ENCODE results near the gene FFAR1. TPM values are rescaled to one million over a fixed set of nuclear protein-coding genes. Genes with fewer than 3 reads are reported as not detected.

FFAR1 gene
- total and polyA plus RNA-seq, 2 donors (not counting 1 experiment from before 2014, with no cell fraction given), result 3.0 to 17.9 TPM

DNA sequence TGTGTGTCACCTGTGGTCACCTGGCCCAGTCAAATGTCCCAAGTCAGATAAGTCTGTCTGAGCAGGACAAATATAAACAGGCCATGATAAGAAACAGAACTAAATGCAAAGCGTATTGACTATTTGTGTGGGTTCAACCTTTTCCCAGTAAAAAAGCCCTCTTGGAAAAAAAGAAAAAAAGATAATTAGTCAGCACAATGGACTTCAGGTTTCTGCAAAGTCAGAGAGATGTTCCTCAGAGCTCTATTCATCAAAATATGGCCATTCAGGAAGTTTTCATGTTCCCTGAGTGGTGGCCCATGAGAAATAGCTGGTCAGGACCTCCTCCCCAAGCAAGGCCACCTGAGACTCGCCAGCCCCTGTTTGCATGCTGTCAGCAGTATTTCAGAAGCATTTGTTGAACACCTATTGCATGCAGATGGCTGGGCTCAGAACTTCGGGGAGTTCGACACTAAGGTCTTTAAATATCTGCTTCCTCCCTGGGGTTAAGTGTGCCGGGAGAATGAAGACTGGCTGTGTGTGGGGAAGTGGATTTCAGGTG is 13.2 kb downstream of the FFAR1 start:
- Histone ChIP-seq H3K9ac (ENCODE audit: low read length) (no peak overlapping the region), H3K36me3 (replicated peaks in 1 of 2; ENCODE audit: control extremely low read depth in 1 of 2, control insufficient read depth in 1 of 2, extremely low read depth in 1 of 2, insufficient read depth in 2 of 2, low read length in 1 of 2) (no peaks in the 10 kb centered on the region), H3K27me3 (replicated peaks in 1 of 4; ENCODE audit: control extremely low read depth in 1 of 4, control insufficient read depth in 3 of 4, insufficient read depth in 4 of 4, low read length in 3 of 4) (peaks cover 0 to 13% (median 0%) of the 10 kb centered on the region in 4 experiments), H3K79me2 (ENCODE audit: control insufficient read depth, insufficient read depth, low read length) (no peaks in the 10 kb centered on the region), H3K27ac (ENCODE audit: low read length in 2 of 2) (no peak overlapping the region), H3K4me2 (replicated peaks; ENCODE audit: low read depth, low read length, poor library complexity, severe bottlenecking) (no peak overlapping the region), H2AFZ (ENCODE audit: insufficient read depth, low read depth, low read length, poor library complexity, severe bottlenecking) (no peak overlapping the region), H3K4me3 (ENCODE audit: control extremely low read depth in 1 of 5, extremely low read depth in 1 of 5, insufficient read depth in 1 of 5, low read depth in 2 of 5, low read length in 4 of 5) (no peak overlapping the region), H3K4me1 (ENCODE audit: control insufficient read depth in 2 of 2, insufficient read depth in 2 of 2, low read length in 2 of 2) (no peaks in the 10 kb centered on the region), H4K20me1 (ENCODE audit: control insufficient read depth, insufficient read depth, low read length, poor library complexity, severe bottlenecking) (no peaks in the 10 kb centered on the region), H3K9me3 (ENCODE audit: control extremely low read depth in 1 of 3, control insufficient read depth in 2 of 3, insufficient read depth in 1 of 3, low read length in 2 of 3) (no peaks in the 10 kb centered on the region)
- intact Hi-C loops (cut with micrococcal nuclease), result no loop called here
- no peaks in the 10 kb centered on the region for H3K9me3 Mint-ChIP-seq (ENCODE audit: insufficient read depth)
- no peak for ATAC-seq (ENCODE audit: low read depth)
- WGBS (ENCODE audit: insufficient coverage), result 37% methylated on average over 4 of the region's 5 CpGs
- H3K4me3 Mint-ChIP-seq, result no peak overlapping the region
- no peak overlapping the region for H3K27ac Mint-ChIP-seq
- TF ChIP-seq, protein P1, sequence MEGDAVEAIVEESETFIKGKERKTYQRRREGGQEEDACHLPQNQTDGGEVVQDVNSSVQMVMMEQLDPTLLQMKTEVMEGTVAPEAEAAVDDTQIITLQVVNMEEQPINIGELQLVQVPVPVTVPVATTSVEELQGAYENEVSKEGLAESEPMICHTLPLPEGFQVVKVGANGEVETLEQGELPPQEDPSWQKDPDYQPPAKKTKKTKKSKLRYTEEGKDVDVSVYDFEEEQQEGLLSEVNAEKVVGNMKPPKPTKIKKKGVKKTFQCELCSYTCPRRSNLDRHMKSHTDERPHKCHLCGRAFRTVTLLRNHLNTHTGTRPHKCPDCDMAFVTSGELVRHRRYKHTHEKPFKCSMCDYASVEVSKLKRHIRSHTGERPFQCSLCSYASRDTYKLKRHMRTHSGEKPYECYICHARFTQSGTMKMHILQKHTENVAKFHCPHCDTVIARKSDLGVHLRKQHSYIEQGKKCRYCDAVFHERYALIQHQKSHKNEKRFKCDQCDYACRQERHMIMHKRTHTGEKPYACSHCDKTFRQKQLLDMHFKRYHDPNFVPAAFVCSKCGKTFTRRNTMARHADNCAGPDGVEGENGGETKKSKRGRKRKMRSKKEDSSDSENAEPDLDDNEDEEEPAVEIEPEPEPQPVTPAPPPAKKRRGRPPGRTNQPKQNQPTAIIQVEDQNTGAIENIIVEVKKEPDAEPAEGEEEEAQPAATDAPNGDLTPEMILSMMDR (IDR thresholded peaks at IDR 0.05), result no peak
- no peak for TF ChIP-seq EZH2 (IDR thresholded peaks at IDR 0.05; ENCODE audit: borderline replicate concordance, insufficient read depth, low read depth, low read length, poor library complexity, severe bottlenecking)
- peaks cover 19% of the 10 kb centered on the region for H3K27me3 Mint-ChIP-seq
- ChIA-PET POLR2A (no interaction called here), CTCF (no interaction called here)
- no peak for DNase-seq
- H3K4me1 Mint-ChIP-seq, result peaks cover 2% of the 10 kb centered on the region

DNA sequence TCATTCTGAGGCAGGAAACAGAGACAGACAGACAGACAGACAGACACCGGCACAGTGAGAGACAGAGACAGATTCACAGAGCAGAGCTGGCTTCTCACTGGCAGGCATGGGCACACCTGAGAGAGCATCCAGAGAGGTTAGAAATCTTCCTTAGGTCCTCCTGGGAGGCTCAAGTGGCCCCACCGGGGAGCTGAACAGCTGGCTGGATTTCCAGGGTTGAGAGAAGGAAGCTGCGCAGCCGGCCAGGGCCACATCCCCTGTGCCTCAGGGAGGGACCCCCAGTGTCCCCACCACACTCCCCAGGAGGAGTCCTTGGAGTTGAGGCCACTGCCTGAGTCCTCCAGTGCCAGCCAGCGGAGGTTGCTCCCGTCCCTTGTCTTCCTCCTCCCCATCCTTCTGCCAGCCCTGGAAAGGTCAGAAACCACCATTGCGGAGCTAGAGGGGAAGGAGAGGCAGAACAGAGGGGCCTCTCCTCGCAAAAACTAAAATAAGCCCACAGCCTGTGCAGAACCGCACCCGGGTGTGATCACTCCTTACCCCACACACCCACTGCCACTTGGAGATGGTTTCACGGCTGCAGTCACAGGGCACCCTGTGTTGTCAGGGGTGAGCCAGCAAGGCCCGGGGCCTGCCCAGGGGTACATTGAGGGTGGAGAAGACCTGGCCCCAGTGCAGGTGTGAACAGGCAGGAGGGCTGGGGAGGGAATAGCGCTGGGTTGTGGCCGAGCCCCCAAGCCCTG is 14.7 kb downstream of the FFAR1 start:
- Histone ChIP-seq H3K9ac (ENCODE audit: low read length) (no peak overlapping the region), H3K4me3 (ENCODE audit: control extremely low read depth in 1 of 5, extremely low read depth in 1 of 5, insufficient read depth in 1 of 5, low read depth in 2 of 5, low read length in 4 of 5) (no peak overlapping the region), H3K4me2 (replicated peaks; ENCODE audit: low read depth, low read length, poor library complexity, severe bottlenecking) (no peak overlapping the region), H4K20me1 (ENCODE audit: control insufficient read depth, insufficient read depth, low read length, poor library complexity, severe bottlenecking) (no peaks in the 10 kb centered on the region), H3K27me3 (replicated peaks in 1 of 4; ENCODE audit: control extremely low read depth in 1 of 4, control insufficient read depth in 3 of 4, insufficient read depth in 4 of 4, low read length in 3 of 4) (peaks cover 0 to 13% (median 0%) of the 10 kb centered on the region in 4 experiments), H3K36me3 (replicated peaks in 1 of 2; ENCODE audit: control extremely low read depth in 1 of 2, control insufficient read depth in 1 of 2, extremely low read depth in 1 of 2, insufficient read depth in 2 of 2, low read length in 1 of 2) (no peaks in the 10 kb centered on the region), H3K4me1 (ENCODE audit: control insufficient read depth in 2 of 2, insufficient read depth in 2 of 2, low read length in 2 of 2) (no peaks in the 10 kb centered on the region), H3K79me2 (ENCODE audit: control insufficient read depth, insufficient read depth, low read length) (no peaks in the 10 kb centered on the region), H2AFZ (ENCODE audit: insufficient read depth, low read depth, low read length, poor library complexity, severe bottlenecking) (no peak overlapping the region), H3K27ac (ENCODE audit: low read length in 2 of 2) (no peak overlapping the region), H3K9me3 (ENCODE audit: control extremely low read depth in 1 of 3, control insufficient read depth in 2 of 3, insufficient read depth in 1 of 3, low read length in 2 of 3) (no peaks in the 10 kb centered on the region)
- Mint-ChIP-seq H3K9me3 (ENCODE audit: insufficient read depth) (no peaks in the 10 kb centered on the region), H3K27ac (no peak overlapping the region), H3K4me1 (peaks cover 2% of the 10 kb centered on the region), H3K4me3 (no peak overlapping the region), H3K27me3 (peaks cover 13% of the 10 kb centered on the region)
- ChIA-PET CTCF (no interaction called here), POLR2A (no interaction called here)
- ATAC-seq (ENCODE audit: low read depth) (no peak), DNase-seq (no peak)
- 95% methylated on average over 4 of the region's 14 CpGs for WGBS (ENCODE audit: insufficient coverage)
- intact Hi-C loops (cut with micrococcal nuclease), result no loop called here
- TF ChIP-seq, protein P1 (IDR thresholded peaks at IDR 0.05), result no peak
